ENCODE results near the gene ANKRD36C. TPM values are rescaled to one million over a fixed set of nuclear protein-coding genes. Genes with fewer than 3 reads are reported as not detected.
"Not testable (repeated sequence)": the region's sequence is repeated elsewhere in the genome, so short reads cannot be mapped to it uniquely, and the experiment has no call there.

Gene ANKRD36C
- 55.6 and 59.7 TPM in 2 replicates for total RNA-seq

DNA sequence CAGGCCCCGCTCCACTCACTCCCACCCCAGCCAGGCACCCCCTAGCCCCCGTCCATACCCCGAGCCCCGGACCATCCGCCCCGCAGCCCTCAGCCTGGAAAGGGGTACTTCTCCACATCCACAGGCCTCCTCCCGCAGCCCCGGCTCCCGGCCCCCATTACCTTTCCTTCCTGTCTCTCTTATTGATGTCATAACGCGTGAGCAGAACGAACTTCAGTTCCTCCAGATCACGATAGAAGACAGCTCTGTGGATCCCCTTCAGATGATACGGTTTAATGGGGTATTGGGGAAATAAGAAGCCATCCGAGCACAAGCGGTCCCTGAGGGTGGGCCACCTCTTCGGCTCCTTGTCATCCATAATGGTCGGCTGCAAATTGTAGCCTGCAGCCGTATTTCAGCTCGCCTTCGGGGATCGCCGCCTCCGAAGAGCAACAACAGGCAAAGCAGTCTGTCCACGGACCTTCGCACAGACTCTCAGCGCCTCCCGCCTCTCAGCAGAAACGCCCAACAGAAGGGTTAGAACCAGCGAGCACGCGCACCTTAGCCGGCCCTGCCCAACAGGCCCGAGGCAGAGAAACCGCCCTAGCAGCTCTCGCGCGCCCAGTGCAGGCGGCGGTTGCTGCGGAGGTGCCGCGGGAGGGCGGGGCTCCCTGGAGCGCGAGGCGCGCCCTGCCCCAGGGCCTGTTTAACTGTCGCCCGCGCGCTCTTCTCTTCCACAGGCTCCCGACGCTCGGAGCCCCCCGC, at the start of gene ANKRD36C:
Gene ANKRD36C, minus strand, starts transcription at position 474 of the 744 bp plus-strand sequence. Its CDS starts 116 bp downstream, at position 358.
- DNase-seq = peak; percentile 84
- peak within 1 kb of the TSS; percentile 98 for H3K4me3 Mint-ChIP-seq
- peaks cover 23% of the 10 kb centered on the region for H3K27me3 Mint-ChIP-seq
- not testable (repeated sequence) for H3K4me1 Mint-ChIP-seq; H3K36me3 Mint-ChIP-seq (ENCODE audit: low read depth); H3K9me3 Mint-ChIP-seq
- H3K27ac Mint-ChIP-seq = peak within 1 kb of the TSS; percentile 99
- intact Hi-C loops (cut with micrococcal nuclease) = loop anchor here (5.0 kb wide), 2 partner anchors 181 to 276 kb away; partner anchors contain the start of genes CIAO1 and TMEM127

DNA sequence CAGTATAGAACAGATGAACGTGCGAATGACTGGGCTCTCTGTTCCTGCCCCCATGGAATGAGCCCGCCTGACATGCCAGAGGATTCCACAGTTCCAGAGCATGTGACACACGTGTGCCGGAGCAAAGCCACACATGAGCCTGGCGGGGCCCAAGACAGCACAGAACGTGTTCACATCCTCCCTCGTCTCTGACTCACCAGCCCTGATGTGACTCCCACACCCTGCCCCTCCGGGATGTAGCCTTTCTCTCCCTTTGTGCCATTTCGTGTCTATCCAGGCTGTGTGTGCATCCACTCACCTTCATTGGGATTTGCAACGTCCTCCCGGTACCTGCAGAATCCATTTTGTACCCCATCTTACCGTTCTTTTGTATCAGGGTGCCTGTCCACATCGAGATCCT, 43.9 kb upstream of the ANKRD36C start:
- H3K4me3 Mint-ChIP-seq; H3K36me3 Mint-ChIP-seq (ENCODE audit: low read depth); H3K9me3 Mint-ChIP-seq; H3K27me3 Mint-ChIP-seq; H3K27ac Mint-ChIP-seq; intact Hi-C loops (cut with micrococcal nuclease); DNase-seq; H3K4me1 Mint-ChIP-seq: not testable (repeated sequence)

DNA sequence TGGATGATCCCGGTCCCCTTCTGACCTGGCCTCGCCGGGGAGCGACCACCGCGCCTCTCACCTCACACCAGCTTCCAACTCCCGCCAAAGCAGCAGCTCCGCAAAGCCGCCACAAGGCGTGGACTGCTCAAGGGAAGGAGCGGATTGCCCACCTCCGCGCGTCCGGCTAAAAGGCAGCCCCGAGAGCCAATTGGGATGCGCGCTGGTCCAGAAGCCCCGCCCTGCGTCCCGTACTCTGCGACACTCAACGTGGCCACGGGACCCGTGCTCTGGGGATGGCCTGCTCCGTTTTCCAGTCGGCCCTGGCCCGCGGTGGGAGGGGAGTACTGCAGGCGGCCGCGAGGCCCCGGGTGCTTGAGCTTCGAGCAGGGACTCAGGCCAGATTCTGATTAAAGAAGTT, 43.2 kb upstream of the ANKRD36C start, which contains the start of gene GPAT2:
Gene GPAT2, minus strand, starts transcription at position 125 of the 400 bp plus-strand sequence. CDS start 2,557 bp downstream, outside the sequence.
- H3K4me1 Mint-ChIP-seq; intact Hi-C loops (cut with micrococcal nuclease); H3K27ac Mint-ChIP-seq; DNase-seq; H3K4me3 Mint-ChIP-seq; H3K36me3 Mint-ChIP-seq (ENCODE audit: low read depth); H3K27me3 Mint-ChIP-seq; H3K9me3 Mint-ChIP-seq: not testable (repeated sequence)

DNA sequence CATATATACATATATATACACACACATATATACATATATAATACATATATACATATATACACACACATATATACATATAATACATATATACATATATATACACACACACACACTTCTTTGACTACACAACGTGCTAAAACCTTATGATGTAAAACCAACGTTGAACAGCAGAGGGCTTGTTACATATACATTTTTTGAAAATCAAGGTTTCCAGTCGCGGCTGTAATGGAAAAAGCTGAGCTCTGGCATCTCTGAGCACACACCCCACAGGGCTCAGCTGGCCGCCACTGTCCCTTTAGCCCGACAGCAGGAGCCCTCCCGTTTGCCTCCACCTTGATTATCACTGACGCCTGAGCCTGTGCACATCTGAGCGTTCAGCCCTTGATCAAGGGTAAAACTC, 42.4 kb upstream of the ANKRD36C start:
- H3K27me3 Mint-ChIP-seq; H3K27ac Mint-ChIP-seq; H3K36me3 Mint-ChIP-seq (ENCODE audit: low read depth); DNase-seq; H3K4me3 Mint-ChIP-seq; H3K9me3 Mint-ChIP-seq; intact Hi-C loops (cut with micrococcal nuclease); H3K4me1 Mint-ChIP-seq: not testable (repeated sequence)

DNA sequence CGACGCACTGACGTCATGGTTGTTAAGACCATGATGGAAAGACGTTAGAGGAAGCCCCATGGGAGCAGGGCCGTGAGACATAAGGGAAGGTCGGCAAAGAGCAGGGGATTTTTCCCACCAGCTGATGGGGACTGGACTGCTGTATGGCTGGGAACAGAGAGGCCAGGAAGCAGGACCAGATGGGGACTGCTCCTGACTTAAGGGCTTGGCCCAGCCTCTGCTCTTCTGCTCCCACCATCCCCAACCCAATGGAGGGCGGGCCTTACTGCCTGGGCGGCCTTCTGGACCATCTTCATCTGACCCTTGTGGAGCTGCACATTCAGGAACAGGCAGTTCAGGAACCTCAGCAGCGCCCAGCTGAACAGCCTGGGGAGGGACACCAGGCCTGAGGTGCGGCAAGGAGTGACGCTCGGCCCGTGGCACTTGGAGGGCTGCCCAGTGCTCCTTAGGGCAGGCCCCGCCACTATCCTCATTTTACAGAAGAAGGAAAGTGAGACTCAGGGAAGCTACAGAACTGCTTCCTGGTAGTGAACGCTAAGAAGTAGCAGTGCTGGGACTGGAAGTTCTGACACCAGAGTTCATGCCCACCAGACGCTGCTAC, 36.2 kb upstream of the ANKRD36C start:
- not testable (repeated sequence) for H3K36me3 Mint-ChIP-seq (ENCODE audit: low read depth); H3K27me3 Mint-ChIP-seq; H3K9me3 Mint-ChIP-seq; H3K4me1 Mint-ChIP-seq; DNase-seq; H3K4me3 Mint-ChIP-seq; H3K27ac Mint-ChIP-seq
- intact Hi-C loops (cut with micrococcal nuclease) = loop anchor here (10.0 kb wide), 2 partner anchors 87 to 147 kb away; partner anchors contain the start of gene ADRA2B

DNA sequence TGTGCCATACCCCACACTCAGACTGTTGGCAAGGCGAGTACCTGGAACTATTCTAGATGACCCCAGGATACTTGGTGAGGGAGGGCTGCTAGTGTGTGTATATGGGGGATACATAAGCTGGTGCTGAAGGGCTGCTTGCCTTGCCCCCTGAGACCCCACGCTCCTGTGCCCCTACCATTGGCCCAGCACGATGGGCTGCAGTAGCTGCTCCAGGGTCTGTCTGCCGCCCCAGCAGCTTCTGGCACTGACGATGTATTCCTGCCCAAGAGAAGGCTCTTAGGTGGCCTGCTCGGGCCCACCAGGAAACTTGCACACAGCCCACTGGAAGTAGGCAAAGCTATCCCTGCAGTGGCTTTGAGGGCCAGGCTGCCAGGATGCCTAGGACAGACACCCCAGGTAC, 34.1 kb upstream of the ANKRD36C start:
- not testable (repeated sequence) for DNase-seq; H3K36me3 Mint-ChIP-seq (ENCODE audit: low read depth)
- intact Hi-C loops (cut with micrococcal nuclease) = loop anchor here (10.0 kb wide), 2 partner anchors 89 to 149 kb away; partner anchors contain the start of gene ADRA2B

DNA sequence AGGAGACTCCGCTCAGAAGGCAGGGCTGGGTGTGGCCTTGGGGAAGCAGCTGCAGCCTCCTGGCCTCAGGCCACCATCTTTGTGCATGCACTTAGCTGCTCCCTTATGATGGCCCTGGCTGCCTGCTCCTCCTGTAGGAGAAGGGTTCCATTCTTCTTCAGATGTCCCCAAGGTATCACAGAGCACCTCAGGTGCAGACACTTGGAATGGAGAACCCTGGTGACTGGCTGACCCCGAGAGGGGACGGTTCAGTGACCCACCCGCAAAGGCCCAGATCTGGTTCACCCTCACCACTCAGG, 33.5 kb upstream of the ANKRD36C start:
- peaks cover 2% of the 10 kb centered on the region for H3K4me1 Mint-ChIP-seq
- intact Hi-C loops (cut with micrococcal nuclease) = loop anchor here (10.0 kb wide), 2 partner anchors 90 to 150 kb away; partner anchors contain the start of gene ADRA2B
- H3K27me3 Mint-ChIP-seq = no peaks in the 10 kb centered on the region
- no peaks in the 10 kb centered on the region for H3K36me3 Mint-ChIP-seq (ENCODE audit: low read depth)
- DNase-seq = no peak
- H3K9me3 Mint-ChIP-seq = no peaks in the 10 kb centered on the region
- H3K27ac Mint-ChIP-seq = no peak overlapping the region
- H3K4me3 Mint-ChIP-seq = no peak overlapping the region

More for the DNA sequence above, 34.1 kb upstream of the ANKRD36C start:
- not testable (repeated sequence) for H3K27me3 Mint-ChIP-seq, H3K27ac Mint-ChIP-seq, H3K4me1 Mint-ChIP-seq, H3K4me3 Mint-ChIP-seq, H3K9me3 Mint-ChIP-seq

DNA sequence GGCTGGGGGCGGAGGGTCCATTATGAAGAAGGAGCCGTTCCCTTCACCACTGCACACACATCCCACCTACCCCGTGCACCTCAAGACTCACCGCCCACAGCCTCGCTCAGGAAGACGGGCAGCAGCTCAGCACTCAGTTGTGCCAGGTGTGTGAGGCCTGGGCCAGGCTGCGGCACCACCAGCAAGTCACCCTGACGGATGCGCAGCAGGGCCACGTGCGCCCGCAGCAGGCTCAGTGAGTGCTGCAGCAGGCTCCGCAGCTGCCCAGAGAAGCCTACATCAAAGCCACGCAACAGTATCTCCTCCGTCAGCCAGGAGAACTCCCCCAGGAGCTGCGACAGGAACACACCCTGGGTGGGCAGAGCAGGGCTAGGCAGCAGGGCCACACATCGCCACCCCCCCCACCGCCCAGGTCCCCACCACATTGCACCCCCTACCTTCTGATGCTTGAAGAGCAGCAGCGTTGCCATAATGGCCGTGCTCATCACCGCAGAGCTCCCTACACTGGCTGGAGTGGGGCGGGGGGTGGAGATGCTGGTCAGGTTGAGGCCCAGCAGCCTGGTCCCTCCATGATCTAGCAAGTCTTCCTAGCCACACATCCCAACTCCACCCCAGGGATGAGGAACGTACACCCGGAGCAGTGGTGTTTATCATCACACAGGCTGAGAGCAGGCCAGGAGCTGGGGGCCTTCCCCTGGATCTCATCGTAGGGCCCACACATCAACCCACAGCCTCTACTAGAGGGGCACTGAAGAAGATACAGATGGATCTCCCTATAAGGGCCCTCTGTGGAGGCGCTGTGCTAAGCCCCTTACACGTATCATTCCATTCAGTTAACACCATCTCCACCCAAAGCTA, 32.9 kb upstream of the ANKRD36C start:
- peak; percentile 44 for DNase-seq
- H3K9me3 Mint-ChIP-seq = no peaks in the 10 kb centered on the region
- no peak overlapping the region for H3K27ac Mint-ChIP-seq
- H3K27me3 Mint-ChIP-seq = no peaks in the 10 kb centered on the region
- peaks cover 3% of the 10 kb centered on the region for H3K4me1 Mint-ChIP-seq
- intact Hi-C loops (cut with micrococcal nuclease) = loop anchor here (10.0 kb wide), 2 partner anchors 90 to 150 kb away; partner anchors contain the start of gene ADRA2B
- no peak overlapping the region for H3K4me3 Mint-ChIP-seq
- no peaks in the 10 kb centered on the region for H3K36me3 Mint-ChIP-seq (ENCODE audit: low read depth)

DNA sequence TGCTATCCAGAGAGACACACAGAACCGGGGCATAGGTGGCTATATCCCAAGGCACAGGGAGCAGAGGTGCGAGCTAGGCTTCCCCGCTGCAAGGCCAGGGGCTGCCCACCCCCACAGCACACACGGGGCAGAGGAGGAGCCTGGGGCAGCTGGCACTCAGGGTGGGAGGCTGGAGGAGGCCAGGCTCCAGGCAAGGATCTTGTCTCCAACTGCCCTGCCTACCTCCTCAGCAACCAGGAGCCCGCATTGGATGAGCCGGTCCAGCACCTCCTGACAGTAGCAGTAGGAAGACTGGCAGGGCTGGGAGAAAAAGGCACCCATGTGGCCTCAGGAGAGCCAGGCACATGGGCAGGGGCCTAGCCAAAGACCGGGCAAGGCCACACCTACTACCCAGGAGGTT, 32.1 kb upstream of the ANKRD36C start:
- H3K4me1 Mint-ChIP-seq; H3K36me3 Mint-ChIP-seq (ENCODE audit: low read depth); H3K27me3 Mint-ChIP-seq; H3K4me3 Mint-ChIP-seq; H3K27ac Mint-ChIP-seq; H3K9me3 Mint-ChIP-seq: not testable (repeated sequence)
- intact Hi-C loops (cut with micrococcal nuclease) = loop anchor here (10.0 kb wide), 2 partner anchors 91 to 151 kb away; partner anchors contain the start of gene ADRA2B
- peak; percentile 53 for DNase-seq

DNA sequence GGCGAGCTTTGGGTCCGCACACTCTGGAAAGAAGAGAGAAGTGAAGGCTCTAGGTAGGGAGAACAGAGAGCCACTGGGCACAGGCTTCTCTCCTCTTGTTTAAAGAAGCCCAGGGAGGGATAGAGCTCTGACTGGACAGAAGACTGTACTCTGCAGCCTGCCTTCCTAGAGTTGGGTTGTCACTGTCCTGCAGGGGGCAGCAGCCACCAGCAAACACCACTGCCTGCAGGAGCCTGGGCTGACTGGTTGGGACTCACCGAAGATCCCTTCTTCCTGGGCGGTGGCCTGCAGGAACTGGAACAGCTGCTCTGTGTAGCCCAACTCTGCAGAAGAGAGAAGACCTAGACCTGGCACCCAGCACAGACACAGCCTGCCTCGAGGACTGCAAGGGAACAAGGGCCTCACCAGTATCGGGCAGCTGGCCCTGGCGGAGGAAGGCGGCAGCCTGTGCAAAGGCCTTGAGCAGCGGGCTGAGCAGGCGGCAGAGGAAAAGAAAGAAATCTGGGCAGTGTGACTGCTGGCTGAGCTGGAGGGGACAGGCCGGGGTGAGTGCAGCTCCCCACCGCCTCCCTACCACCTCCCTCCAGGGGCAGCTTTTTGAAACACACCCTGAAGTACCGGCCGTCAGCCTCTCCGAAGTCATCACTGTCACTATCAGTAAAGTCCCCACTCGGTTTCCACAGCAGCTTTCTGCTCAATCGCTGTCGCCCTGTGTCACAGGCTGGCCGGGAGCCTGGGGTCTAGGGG, 31.2 kb upstream of the ANKRD36C start:
- intact Hi-C loops (cut with micrococcal nuclease) = loop anchor here (10.0 kb wide), 2 partner anchors 92 to 152 kb away; partner anchors contain the start of gene ADRA2B

DNA sequence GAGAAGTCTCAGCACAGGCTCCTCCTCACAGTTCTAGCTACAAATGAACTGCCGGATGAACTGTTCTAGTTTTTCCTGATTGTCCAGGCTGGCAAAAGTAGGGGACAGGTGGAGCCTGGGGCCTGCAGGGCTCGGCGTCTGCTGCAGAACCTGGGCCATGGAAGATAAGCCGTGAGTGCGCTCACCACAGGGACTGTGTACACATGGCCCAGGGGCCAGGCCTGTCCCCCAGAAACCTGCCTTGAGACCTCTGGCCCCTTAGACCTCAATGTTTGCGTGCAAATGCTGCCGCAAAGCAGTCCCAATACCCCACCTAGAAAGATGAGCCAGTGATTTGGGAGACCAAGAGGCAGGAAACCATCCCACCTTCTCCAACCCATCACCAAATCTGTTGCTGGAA, 30.5 kb upstream of the ANKRD36C start:
- H3K4me3 Mint-ChIP-seq; H3K4me1 Mint-ChIP-seq; H3K9me3 Mint-ChIP-seq; H3K36me3 Mint-ChIP-seq (ENCODE audit: low read depth); DNase-seq; H3K27me3 Mint-ChIP-seq; H3K27ac Mint-ChIP-seq: not testable (repeated sequence)
- intact Hi-C loops (cut with micrococcal nuclease) = loop anchor here (10.0 kb wide), 2 partner anchors 93 to 153 kb away; partner anchors contain the start of gene ADRA2B

More for the DNA sequence above, 31.2 kb upstream of the ANKRD36C start:
- not testable (repeated sequence) for H3K4me1 Mint-ChIP-seq; H3K27me3 Mint-ChIP-seq; H3K36me3 Mint-ChIP-seq (ENCODE audit: low read depth); H3K9me3 Mint-ChIP-seq; H3K4me3 Mint-ChIP-seq; H3K27ac Mint-ChIP-seq
- peak; percentile 93 for DNase-seq

DNA sequence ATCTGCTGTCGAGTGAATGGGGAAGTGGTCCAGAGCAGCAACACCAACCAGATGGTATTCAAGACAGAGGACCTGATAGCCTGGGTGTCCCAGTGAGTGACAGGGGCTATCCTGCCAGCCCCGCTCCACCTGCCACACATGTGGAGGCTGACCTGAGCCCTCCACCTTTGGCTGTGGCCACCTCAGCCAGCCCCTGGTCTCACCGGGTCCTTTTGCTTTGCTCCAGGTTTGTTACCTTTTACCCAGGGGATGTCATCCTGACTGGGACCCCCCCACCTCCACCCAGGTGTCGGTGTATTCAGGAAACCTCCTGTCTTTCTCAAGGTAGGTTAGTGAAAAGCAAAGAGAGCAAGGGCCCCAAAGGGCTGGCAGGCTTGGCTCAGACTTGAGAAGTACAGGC, 29.5 kb upstream of the ANKRD36C start:
- H3K27ac Mint-ChIP-seq; H3K9me3 Mint-ChIP-seq; H3K27me3 Mint-ChIP-seq; H3K4me3 Mint-ChIP-seq; H3K4me1 Mint-ChIP-seq; H3K36me3 Mint-ChIP-seq (ENCODE audit: low read depth): not testable (repeated sequence)
- DNase-seq = peak; percentile 49
- intact Hi-C loops (cut with micrococcal nuclease) = loop anchor here (10.0 kb wide), 2 partner anchors 94 to 154 kb away; partner anchors contain the start of gene ADRA2B

Data from activated CD4-positive, alpha-beta T cell treated with anti-CD3 and anti-CD28 coated beads, Interleukin-2, amount 10 ng/mL, durations not matched to agents 24 days and 14 days (primary cell).